SK-N-SH treated with all-trans-retinoic acid at 6 μM for 48 hours (cell line): ENCODE measurements around the gene RHOT2.

Source experiments
- CSDC2 ChIP-seq: fragments of 250-450 bp; sonication (Bioruptor Pico); IDR thresholded peaks from 2 replicates; pipeline ENCODE4 v1.5.0; 2020; ENCODE audit warnings: mild to moderate bottlenecking, moderate library complexity
- ESRRG ChIP-seq: fragments of 250-450 bp; sonication (Bioruptor Pico); IDR thresholded peaks from 2 replicates; pipeline ENCODE4 v1.6.1; 2021; ENCODE audit warnings: mild to moderate bottlenecking
- ZC3H10 ChIP-seq: fragments of 250-450 bp; sonication (Bioruptor Pico); IDR thresholded peaks from 2 replicates; pipeline ENCODE4 v1.5.1; 2021; ENCODE audit warnings: mild to moderate bottlenecking, moderate library complexity
- ZNF70 ChIP-seq: fragments of 450-650 bp; formaldehyde crosslinking; IDR thresholded peaks from 2 replicates; pipeline ENCODE4 v1.5.0; 2020; ENCODE audit warnings: mild to moderate bottlenecking, moderate library complexity
- TF ChIP-seq, protein P1 (sequence below): fragments of 250-450 bp; sonication (Bioruptor Pico); IDR thresholded peaks from 2 replicates; pipeline ENCODE4 v1.8.0; 2020; ENCODE audit warnings: mild to moderate bottlenecking, moderate library complexity, borderline replicate concordance

DNA sequence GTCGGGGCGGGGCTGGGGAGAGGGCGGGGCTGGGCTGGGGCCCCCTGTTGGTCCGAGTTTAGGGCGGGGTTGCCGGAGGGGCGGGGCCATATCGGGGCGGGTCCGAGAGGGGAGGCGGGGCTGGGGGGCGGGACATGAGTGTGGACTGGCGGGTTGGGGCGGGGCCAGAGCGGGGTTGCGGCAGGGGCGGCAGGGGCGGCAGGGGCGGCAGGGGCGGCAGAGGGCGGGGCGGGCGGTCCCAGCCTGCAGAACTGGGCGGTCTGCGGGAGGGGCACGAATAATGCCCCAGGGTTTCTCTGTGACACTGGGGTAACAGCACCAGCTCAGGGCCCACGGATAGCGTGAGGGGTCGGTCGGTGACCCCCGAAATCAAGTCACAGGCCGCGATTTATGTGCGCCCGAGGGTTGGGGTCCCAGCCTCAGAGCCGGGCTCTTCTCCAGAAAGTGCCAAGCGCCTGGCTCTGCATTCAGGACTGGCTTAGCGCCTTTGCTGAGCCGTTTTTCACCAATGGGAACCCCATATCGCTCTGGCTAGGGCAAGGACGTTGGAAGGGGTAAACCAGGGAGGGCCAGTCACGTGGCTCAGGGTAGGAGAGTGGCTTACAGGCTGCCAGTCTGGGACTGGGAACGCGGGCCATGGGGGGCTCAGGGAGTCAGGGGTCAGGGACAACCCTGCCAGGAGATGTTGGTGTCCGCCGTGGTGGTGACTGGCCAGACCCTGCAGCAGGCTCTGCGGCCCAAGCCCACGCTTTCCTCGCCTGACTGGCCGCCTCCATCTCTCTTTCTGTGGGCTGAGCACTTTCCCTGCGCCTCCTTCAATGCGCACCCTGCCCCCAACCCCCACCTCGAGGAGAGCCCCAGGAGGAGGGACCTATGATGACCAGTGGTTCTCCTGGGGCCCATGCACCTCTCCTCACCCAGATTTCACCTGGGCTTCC lies 30.6 kb upstream of the RHOT2 start:
- no peak for TF ChIP-seq ESRRG
- no peak for TF ChIP-seq ZC3H10
- TF ChIP-seq, protein P1, sequence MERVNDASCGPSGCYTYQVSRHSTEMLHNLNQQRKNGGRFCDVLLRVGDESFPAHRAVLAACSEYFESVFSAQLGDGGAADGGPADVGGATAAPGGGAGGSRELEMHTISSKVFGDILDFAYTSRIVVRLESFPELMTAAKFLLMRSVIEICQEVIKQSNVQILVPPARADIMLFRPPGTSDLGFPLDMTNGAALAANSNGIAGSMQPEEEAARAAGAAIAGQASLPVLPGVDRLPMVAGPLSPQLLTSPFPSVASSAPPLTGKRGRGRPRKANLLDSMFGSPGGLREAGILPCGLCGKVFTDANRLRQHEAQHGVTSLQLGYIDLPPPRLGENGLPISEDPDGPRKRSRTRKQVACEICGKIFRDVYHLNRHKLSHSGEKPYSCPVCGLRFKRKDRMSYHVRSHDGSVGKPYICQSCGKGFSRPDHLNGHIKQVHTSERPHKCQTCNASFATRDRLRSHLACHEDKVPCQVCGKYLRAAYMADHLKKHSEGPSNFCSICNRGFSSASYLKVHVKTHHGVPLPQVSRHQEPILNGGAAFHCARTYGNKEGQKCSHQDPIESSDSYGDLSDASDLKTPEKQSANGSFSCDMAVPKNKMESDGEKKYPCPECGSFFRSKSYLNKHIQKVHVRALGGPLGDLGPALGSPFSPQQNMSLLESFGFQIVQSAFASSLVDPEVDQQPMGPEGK (CRISPR knock-in tag) = no peak
- no peak for TF ChIP-seq ZNF70 (CRISPR knock-in tag)
- no peak for TF ChIP-seq CSDC2
